GM21737 (cell line): Measurements from ENCODE around the gene ANO3.
"Not testable (repeated sequence)": the region's sequence is repeated elsewhere in the genome, so short reads cannot be mapped to it uniquely, and the experiment has no call there.

ENCODE experiments used
- ATAC-seq: cut with Tn5 transposase; IDR thresholded peaks from one replicate; pipeline ENCODE4 v1.9.1; 2021; ENCODE audit warnings: mild to moderate bottlenecking, moderate library complexity; ENCODE audit not compliant: unreplicated experiment

The ANO3 gene

DNA sequence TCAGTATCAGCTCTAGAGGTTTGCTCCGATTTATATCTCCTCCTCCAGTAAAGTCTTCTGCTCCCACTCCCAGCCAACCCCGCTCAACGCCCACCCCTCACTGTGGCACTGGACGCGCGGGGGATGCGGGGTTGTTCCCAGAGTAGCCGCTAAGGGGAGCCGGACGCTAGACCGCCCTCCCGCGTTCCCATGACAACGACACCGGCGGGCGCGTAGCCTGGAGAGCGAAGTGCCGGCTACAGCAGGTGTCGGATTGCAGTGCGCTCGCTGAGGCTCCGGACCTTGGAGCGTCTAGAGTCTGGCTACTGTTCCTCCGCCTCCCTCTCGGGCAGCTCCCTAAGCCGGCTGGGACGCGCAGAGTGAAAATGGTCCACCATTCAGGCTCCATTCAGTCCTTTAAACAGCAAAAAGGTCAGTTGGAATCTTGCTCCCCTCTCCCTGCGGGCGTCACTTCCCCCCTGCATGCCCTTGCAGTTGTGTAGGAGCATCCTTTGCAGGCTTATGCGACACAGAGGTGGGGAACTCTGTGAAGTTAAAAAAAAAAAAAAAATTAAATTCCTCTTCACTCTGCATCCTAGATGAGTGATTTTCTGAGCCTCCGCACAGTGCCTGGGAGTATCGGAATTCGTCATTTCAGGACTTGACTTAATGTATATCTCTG lies at the start of gene ANO3:
Gene ANO3 (plus strand): TSS at position 220 of the 661 bp plus-strand sequence. CDS start 146 bp downstream, at position 366.
- ATAC-seq = peak; percentile 96

GRCh38 chr11:26283852-26284408 lies 48.0 kb upstream of the ANO3 start:
- no peak for ATAC-seq

GRCh38 chr11:26285608-26286007 lies 46.3 kb upstream of the ANO3 start:
- no peak for ATAC-seq

GRCh38 chr11:26286472-26287066 lies 45.4 kb upstream of the ANO3 start:
- no peak for ATAC-seq

GRCh38 chr11:26287067-26287518 lies 44.8 kb upstream of the ANO3 start:
- no peak for ATAC-seq

GRCh38 chr11:26297189-26297975 lies 34.5 kb upstream of the ANO3 start:
- ATAC-seq = peak; percentile 87

- not testable (repeated sequence) for ATAC-seq
Observed at GRCh38 chr11:26316372-26316771, 15.6 kb upstream of the ANO3 start.

- ATAC-seq = no peak
Observed at GRCh38 chr11:26319906-26320305, 12.0 kb upstream of the ANO3 start.

- no peak for ATAC-seq
Observed at GRCh38 chr11:26321516-26321915, 10.4 kb upstream of the ANO3 start.

GRCh38 chr11:26322335-26323067 lies 9.4 kb upstream of the ANO3 start:
- no peak for ATAC-seq

DNA sequence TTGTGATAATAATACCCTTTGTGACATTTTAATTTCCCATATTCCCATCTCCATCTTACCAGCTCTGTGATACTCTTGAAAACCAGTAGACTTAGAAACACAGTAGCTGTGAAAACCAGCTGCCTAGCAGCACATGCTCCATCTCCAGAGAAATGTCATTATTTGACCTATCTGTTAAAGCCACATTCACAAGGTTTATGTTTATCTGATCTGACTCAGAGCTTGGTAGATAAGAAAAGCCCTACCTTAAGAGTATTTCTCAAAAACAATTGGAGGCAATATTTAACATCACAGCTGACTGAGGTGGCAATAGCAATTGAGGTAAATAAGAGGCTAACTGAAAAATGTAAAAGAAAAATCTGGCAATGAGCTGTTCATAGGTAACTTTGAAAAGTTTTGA lies 8.1 kb upstream of the ANO3 start:
- ATAC-seq = no peak

DNA sequence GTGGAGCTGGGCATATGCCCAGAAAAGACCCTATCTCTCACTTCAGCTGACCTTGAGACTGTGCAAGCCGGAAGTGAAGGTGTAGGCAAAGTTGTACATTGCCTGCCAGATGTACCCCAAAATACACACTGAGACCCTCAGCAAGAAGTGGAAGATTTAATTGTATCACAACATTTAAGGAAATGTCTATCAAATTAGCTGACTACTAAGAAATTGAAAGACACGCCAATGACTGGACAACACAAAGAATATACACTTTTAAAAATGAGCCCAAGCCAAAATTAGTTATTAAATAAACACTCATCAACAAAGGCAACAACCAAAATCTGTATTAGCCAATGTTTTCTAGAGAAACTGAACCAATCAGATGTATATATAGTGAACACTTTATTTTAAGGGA lies 7.7 kb upstream of the ANO3 start:
- ATAC-seq = no peak

- no peak for ATAC-seq
Observed at GRCh38 chr11:26326793-26327400, 5.0 kb upstream of the ANO3 start.

DNA sequence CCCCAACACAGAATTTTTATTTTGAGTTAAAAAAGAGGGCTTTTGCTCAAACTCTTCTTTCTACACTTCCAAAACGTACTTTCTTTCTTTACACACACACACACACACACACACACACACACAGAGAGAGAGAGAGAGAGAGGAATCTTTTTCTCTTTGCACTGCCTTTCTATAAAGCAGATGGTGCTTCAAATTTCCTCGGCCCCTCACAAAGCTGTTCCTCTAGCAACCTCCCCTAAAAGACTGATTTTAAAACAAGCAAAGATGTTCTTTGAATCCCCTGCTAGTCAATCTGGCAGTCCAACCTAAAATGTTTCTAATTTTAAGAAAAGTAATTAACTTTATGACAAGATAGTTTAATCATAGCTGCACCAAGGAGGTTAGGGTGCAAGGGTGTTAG lies 2.7 kb upstream of the ANO3 start:
- no peak for ATAC-seq

DNA sequence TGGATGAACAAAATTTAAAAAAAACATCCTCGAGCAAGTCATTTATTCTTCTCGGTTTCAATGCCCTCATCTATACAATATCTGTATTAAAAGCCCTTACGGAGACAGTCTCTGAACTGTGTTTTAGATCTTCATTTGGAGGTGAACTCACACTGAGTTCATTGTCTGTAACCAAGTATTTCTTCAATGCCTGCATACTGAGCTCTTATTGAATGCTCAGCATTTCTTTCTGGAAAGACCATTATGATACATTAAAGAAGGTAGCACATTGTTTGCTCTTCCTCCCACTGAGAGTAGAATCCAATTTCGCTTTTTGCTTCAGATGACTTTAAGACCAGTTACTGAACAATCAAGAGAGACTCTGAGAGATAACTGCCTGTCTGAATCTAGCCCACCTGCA lies 1.7 kb upstream of the ANO3 start:
- no peak for ATAC-seq

GRCh38 chr11:26332572-26332915 lies 614 bp downstream of the ANO3 start:
- no peak for ATAC-seq

GRCh38 chr11:26333906-26334305 lies 2.0 kb downstream of the ANO3 start:
- ATAC-seq = no peak

GRCh38 chr11:26335903-26336302 lies 4.0 kb downstream of the ANO3 start:
- ATAC-seq = no peak

DNA sequence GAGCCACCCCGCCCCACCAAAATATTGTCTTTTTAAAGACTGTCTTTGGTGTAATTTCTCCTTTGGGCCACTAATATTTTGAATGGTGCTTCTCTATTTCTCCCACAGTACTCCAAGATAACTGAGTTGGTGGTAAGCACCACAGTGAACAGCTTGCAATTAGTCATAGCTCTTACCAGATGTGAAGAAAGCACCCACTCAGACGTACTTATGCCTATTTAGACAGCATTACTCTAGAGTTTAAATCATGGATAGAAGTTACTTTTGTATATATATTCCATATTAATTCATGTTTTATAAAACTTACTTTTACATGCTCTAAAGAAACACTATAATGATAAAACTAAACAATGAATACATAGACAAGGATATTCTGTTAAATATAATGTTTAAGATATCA lies 12.7 kb downstream of the ANO3 start:
- ATAC-seq = no peak

DNA sequence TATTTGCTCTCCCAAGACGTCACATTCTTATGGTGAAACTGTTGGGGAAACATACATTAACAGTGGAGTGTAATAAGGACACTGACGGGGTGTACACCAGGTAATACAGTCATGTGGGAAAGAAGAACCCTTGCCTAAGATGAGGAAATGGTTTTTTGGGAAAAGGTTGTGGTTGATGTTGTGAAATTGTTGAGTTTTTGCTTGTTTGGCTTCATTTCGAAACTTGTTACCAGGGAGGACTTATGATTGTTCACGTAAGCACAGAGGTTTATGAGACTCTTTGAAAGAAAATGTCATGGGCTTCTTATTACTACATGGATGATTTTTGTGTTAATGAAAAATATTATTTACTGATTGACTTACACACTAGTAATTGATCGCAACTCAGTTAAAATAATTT lies 16.8 kb downstream of the ANO3 start:
- no peak for ATAC-seq

DNA sequence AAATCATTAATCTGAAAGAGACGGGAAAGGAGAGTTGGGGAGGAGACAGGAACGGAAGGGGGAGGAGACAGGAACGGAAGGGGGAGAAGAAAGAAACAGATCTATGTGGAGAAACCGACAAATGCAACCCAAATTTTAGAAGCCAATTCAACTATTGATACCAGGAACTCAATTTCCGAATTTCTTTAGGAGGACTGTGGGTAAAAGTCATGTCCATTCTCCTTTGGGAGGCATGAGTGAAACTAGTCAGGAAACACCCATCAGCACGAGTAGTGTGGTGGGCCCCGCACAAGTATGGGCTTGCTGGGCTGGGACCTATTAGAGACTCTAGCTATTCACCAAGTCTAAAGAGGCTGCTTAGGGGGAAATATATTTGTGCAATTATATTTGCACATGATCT lies 18.1 kb downstream of the ANO3 start:
- no peak for ATAC-seq
